ENCODE measurements around the gene ZNF185.
A peak's percentile ranks its signal among the peaks of the same experiment; 100 is the strongest.

The ZNF185 gene

GRCh38 chrX:152918707-152919106, 20.8 kb downstream of the ZNF185 start:
- no peak for DNase-seq

- DNase-seq, result no peak
Observed at GRCh38 chrX:152923599-152923998, 25.7 kb downstream of the ZNF185 start.

- DNase-seq, result no peak
Observed at GRCh38 chrX:152925835-152926234, 28.0 kb downstream of the ZNF185 start.

- peak; percentile 56 for DNase-seq
Observed at GRCh38 chrX:152926279-152926678, 28.4 kb downstream of the ZNF185 start.

DNA sequence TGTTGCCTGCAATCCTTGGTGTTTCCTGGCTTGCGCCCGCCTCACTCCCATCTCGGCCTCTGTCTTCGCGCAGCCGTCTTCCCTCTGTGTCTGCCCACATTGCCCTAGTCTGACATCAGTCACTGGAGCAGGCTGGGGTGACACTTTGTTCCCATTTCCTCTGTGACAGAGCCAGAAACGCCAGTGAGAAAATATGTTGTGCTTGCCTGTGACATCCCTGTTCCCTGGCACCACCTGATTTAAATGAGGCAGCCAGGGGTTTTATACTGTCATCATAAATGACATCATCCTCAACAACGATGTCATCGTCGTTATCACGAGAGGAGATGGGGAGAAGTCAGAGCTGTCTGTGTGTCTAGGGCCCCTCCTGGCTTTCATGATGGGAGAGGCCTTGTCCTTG, 29.1 kb downstream of the ZNF185 start:
- DNase-seq, result no peak

GRCh38 chrX:152927858-152928760, 30.2 kb downstream of the ZNF185 start:
- DNase-seq, result no peak

DNA sequence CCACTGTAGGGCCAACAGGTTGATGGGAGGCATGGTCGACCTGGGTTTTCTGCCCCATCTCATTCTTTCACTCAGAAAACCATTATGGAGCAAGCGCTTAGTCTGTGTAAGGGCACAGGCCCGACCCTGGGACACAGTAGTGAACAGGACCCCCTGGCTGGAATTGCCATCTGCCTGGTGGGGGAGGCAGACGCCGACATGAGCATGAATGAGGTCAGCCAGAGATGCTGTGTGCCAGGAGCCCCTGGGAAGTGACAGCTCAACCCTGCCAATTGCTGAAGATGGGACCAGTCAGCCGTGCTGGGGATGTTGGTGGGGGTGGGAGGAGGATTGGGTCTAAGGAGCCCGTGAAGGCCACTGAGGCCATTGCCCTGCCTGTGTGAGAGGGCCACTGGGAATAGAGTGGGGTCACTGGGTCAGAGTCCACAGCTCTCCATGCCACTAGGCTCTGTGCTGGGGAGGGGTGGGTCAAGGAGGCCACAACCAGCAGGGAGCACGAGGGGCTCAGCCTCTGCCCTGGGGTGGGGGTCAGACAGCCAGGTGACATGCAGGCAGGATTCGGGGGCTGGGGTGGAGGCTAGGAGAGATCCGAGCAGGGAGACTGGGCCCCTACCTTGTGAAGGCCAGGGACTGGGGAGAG, 31.0 kb downstream of the ZNF185 start:
- no peak for DNase-seq

DNA sequence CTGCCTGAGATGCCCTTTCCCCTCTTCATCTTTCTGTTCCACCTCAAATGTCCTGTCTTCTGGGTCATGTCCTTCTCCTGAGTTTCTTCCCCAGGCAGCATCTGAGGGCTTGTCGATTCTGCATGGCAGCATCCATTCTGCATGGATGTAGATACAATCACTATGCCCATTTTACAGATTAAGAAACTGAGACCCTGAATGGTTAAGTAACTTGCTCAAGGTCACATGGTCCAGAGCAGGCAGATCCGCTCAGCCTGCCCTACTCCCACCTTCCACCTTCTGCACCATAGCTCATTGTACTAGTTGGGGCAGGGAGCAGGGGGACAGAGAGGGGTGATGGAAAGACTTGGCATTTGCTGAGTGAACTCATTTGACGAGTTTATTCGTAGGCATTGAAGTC, 32.0 kb downstream of the ZNF185 start:
- DNase-seq, result no peak

DNA sequence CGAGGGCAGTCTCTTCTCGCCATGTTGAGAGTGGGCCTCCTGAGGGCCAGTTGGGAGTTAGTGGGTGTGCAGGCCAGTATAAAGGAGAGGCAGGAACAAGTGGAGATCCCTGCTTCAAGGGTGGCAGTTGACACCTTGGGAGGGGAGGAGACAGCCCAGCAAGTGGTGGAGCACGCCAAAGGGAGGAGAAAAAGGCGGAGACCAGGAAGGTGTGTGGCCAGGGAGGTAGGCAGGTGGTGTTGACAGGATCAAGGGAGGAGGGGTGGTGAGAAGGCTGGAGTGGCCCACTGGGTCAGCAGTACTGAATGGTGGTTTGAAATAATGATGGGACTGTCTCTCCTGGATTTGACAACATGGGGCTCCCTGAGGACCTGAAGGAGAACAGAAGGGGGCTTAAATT, 32.6 kb downstream of the ZNF185 start:
- DNase-seq, result no peak

- no peak for DNase-seq
Observed at GRCh38 chrX:152932144-152932543, 34.3 kb downstream of the ZNF185 start.

GRCh38 chrX:152932598-152933175, 34.8 kb downstream of the ZNF185 start:
- no peak for DNase-seq

DNA sequence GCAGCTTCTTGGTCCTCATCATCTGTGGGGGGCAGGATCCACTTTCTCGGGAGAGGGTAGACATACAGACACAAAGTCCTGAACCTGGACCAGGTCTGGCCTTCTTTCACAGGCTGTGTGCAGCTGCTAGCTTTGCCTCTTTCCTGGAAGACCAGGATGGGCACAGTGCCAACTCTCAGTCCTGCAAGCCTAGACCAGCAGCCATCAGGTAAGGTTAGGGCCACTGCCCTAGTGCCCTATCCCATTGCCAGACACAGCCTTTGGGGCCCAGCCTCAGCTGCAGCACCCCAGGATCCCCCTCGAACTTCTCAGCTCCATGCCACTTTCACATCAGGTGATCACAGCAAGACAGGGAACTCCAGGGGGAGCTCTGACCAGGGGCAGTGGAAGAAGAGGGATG, 38.4 kb downstream of the ZNF185 start:
- no peak for DNase-seq

GRCh38 chrX:152937236-152937635, 39.4 kb downstream of the ZNF185 start:
- no peak for DNase-seq

DNA sequence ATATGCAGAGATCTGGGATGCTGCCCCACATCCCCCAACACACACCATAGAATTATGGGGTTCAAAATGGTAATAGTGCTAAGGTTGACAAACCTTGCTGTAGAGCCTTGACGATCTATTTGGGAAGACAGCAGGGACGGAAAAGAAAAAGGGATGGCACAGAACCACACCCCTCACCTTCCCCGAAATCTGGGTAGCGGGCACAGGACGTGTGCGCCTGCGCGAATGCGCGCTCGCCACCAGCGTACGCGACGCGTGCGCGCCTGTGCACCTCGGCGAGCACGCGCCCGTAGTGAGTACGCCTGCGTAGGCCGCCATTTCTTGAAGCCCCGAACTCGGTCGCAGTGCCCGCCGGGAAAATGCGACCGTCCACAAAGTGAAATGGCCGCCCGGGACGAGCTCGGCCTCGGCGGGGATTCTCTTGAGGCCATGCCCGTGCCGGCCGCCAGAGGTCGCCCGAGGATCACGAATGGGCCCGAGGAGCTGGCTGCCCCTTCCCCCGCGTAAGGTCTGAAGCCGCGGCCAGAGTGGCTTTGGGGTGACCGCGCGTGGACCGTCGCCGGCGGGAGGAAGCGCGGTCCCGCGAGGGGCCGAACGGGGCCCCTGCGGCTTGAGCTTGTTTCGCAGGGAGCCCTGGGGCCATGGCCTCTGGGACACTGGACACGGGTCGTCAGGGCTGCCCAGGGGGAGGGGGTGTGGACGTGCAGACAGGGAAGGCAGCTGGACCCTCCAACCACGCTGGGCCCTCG, 43.6 kb downstream of the ZNF185 start:
- peak; percentile 88 for DNase-seq

DNA sequence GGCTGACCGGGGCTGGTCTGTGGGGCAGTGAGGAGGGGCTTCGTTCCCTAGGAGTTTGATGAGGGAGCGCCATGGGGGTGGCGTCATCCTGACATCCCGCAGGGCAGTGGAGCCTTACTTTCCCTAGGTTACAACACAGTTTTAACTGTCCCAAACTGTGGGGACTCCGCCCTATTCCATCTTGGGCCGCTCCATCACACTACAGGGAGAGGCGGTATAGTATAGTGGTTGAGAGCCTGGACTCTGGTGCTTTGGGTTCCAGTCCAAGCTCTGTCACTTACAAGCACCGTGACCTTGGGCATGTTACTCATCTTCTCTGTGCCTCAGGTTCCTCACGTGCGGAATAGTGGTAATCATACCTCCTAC, 44.2 kb downstream of the ZNF185 start:
- DNase-seq, result no peak

- no peak for DNase-seq
Observed at GRCh38 chrX:152943826-152944225, 46.0 kb downstream of the ZNF185 start.

GRCh38 chrX:152945021-152945979, 47.4 kb downstream of the ZNF185 start:
- DNase-seq, result no peak

- DNase-seq, result no peak
Observed at GRCh38 chrX:152946681-152947080, 48.8 kb downstream of the ZNF185 start.

Data from GDM1 (cell line).